ENCODE data around the gene MSRB3.

The MSRB3 gene

GRCh38 chr12:65496617-65497016 is 218.1 kb downstream of the MSRB3 start:
- no peak for DNase-seq (ENCODE audit: low read depth in 2 of 2)

DNA sequence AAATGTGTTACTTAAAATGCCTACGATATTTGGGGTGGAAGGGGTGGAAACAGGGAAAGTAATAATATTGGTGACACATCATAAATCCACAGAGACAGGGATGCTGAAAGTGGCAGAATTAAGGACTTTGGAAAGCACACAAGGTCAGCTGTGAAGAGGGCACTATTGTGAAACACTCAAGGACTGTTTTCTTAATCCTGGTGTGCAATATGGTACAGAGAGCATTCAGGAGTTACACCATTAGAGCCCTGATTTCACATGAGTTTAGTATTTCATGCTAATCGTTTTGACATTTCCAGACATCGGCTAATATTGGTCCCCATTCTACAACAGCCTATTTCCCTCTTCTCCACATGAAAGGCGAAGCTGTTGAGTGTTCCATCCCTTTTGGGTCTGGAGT is 219.2 kb downstream of the MSRB3 start:
- DNase-seq (ENCODE audit: low read depth in 2 of 2) = no peak

DNA sequence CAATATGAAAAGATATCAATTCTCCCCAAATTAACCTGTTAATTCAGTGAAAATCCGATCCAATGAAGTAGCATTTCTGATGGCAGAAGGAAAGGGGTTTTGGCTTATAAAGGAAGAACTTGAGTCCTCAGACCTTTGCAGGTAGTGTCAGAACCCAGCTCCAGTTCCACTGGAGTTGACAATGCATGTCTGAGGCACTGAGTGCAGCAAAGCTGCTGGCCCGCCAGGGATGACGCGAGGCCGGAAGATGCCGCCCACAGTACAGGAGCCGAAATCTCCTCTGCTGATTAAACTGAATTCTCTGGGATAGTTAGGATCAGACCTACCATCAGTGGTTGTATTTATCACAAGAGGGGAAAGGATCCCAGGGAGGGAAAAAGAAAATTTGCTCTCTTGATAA is 220.7 kb downstream of the MSRB3 start:
- DNase-seq (ENCODE audit: low read depth in 2 of 2) = no peak

GRCh38 chr12:65500091-65500900 is 221.8 kb downstream of the MSRB3 start:
- DNase-seq (ENCODE audit: low read depth in 2 of 2) = no peak

DNA sequence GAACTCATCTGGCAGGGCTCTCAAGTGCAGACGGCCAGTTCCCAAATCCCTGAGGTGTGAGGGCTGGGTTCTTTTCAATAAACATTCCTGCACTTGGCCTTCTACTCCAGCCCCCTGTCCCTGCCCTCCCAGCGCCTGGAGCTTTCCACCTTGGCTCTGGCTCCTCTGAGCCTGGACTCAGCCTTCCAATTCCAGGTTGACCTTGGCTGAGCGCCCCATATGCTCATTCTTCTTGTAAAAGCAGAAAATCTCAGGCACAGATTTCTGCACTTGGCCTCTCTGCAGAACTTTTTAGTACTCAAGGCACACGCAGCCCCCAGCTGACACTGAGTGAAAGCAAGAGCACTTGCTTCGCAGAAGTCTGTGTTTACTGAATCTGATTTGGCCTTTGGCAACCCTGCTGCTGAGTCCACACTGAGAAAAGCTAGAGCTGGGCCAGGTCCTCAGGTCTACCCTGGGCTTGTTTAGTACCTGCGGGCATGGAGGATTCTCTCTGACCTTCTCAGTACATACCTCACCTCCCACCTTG is 222.7 kb downstream of the MSRB3 start:
- no peak for DNase-seq (ENCODE audit: low read depth in 2 of 2)

DNA sequence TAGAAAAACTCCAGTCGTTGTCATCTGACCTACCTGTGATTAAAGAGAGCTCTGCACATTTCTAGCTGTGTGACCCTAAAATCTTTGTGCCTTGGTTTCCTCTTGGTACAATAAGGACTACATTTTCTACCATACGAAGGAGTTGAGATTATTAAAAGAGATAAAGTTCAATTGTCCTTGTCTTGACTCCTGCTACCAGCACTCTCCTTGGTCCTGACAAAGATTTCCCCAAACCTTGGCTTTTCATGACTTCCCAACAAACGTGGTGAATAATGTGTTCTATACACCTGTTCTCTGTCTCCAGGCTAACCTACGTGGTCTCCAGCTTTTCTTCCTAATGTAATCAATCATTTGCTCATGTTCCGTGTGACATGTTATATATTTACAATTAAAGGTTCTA is 223.5 kb downstream of the MSRB3 start:
- no peak for DNase-seq (ENCODE audit: low read depth in 2 of 2)

- DNase-seq (ENCODE audit: low read depth in 2 of 2) = no peak
These were observed 225.9 kb downstream of the MSRB3 start for GRCh38 chr12:65504417-65504816.

- no peak for DNase-seq (ENCODE audit: low read depth in 2 of 2)
These were observed 227.1 kb downstream of the MSRB3 start for GRCh38 chr12:65505386-65506121.

- DNase-seq (ENCODE audit: low read depth in 2 of 2) = no peak
These were observed 230.0 kb downstream of the MSRB3 start for GRCh38 chr12:65508276-65509035.

GRCh38 chr12:65510007-65510406 is 231.5 kb downstream of the MSRB3 start:
- DNase-seq (ENCODE audit: low read depth in 2 of 2) = no peak

DNA sequence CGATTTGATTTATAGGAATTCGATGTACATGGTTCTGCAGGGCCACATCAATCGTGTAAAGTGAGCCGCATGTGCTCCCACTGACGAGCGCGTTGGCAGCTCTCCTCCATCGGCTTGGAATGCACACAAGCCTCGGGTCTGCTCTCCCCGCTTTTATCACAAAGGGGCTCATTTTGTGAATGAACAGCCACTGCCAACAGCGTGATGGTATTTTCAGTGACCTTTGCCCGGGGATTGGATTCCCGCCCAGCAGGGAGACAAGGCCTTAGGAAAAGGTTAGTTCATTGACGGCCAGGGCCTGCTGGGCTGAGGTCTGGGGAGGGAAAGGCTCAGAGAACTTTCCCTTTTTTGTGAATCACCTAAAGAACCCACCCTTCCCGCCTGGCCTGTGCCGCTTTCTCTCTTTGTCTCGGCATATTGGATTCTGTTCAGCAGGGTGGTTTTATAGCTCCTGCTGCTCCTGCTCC is 232.1 kb downstream of the MSRB3 start:
- DNase-seq (ENCODE audit: low read depth in 2 of 2) = no peak

DNA sequence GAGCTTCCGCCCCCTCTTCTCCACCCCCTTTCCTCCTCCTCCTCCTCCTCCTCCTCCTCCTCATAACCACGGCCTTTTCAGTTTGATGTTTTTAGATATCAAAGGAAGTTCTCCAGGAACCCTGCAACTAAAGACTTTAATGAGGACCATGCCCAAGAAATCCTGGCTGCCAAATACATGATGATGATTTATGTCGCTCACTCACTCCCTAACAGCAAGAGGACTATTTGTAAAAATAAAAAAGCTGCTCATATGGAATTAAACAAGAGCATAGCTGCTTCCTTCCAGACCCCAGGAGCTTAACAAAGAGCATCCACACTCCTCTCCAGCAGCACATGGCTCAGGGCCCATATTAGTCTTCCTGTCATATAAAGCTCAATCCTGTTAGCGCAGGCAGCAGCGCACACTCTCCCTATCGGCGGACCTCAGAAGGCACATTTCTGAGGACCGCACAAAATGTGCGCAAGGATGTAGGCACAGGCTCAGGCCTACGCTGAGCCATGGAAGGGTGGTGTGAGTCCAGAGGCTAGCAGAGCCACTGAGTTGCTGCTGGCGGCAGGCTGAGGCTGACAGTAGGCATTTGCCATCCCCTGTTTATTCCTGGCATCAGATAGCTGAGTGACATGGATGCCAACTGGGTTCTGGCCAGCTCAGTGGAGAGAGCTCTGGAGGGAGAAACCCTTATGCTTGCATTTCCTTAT is 232.8 kb downstream of the MSRB3 start:
- DNase-seq (ENCODE audit: low read depth in 2 of 2) = no peak

GRCh38 chr12:65511912-65512311 is 233.4 kb downstream of the MSRB3 start:
- DNase-seq (ENCODE audit: low read depth in 2 of 2) = no peak
